ENCODE results near the gene AGO3. TPM values are rescaled to one million over a fixed set of nuclear protein-coding genes. Genes with fewer than 3 reads are reported as not detected.

Gene AGO3
- total RNA-seq, 1 experiment from 2014 or later = 39.4 TPM

GRCh38 chr1:35936838-35937237 lies 5.9 kb downstream of the AGO3 start:
- intact Hi-C loops (cut with micrococcal nuclease; ENCODE audit: unreplicated experiment) = no loop called here
- ATAC-seq (no peak), DNase-seq (ENCODE audit: low read depth, low spot score) (no peak)
- CTCF ChIA-PET = no interaction called here
- peaks cover 19% of the 10 kb centered on the region for H3K4me1 ChIP-seq (ENCODE audit: control insufficient read depth, insufficient read depth, low read length)
- POLR2A ChIA-PET = no interaction called here
- no peaks in the 10 kb centered on the region for H3K9me3 ChIP-seq (ENCODE audit: control insufficient read depth, insufficient read depth, low read depth, low read length)
- H3K27me3 ChIP-seq (ENCODE audit: control insufficient read depth, insufficient read depth, low read length) = no peaks in the 10 kb centered on the region
- H3K27ac ChIP-seq (ENCODE audit: low read length) = no peak overlapping the region
- no peak overlapping the region for H3K4me3 ChIP-seq (ENCODE audit: low read depth in 2 of 2, low read length in 2 of 2)
- no peak for TF ChIP-seq SIN3A (IDR thresholded peaks at IDR 0.05; ENCODE audit: borderline replicate concordance, insufficient read depth, low read depth, low read length)
- no peak for TF ChIP-seq TCF7L2 (IDR thresholded peaks at IDR 0.05; ENCODE audit: low read depth, low read length)
- TF ChIP-seq POLR2AphosphoS5 (IDR thresholded peaks at IDR 0.05; ENCODE audit: low read depth, low read length) = no peak
- no peak for TF ChIP-seq CTCF (IDR thresholded peaks at IDR 0.05)
- TF ChIP-seq, protein P1, sequence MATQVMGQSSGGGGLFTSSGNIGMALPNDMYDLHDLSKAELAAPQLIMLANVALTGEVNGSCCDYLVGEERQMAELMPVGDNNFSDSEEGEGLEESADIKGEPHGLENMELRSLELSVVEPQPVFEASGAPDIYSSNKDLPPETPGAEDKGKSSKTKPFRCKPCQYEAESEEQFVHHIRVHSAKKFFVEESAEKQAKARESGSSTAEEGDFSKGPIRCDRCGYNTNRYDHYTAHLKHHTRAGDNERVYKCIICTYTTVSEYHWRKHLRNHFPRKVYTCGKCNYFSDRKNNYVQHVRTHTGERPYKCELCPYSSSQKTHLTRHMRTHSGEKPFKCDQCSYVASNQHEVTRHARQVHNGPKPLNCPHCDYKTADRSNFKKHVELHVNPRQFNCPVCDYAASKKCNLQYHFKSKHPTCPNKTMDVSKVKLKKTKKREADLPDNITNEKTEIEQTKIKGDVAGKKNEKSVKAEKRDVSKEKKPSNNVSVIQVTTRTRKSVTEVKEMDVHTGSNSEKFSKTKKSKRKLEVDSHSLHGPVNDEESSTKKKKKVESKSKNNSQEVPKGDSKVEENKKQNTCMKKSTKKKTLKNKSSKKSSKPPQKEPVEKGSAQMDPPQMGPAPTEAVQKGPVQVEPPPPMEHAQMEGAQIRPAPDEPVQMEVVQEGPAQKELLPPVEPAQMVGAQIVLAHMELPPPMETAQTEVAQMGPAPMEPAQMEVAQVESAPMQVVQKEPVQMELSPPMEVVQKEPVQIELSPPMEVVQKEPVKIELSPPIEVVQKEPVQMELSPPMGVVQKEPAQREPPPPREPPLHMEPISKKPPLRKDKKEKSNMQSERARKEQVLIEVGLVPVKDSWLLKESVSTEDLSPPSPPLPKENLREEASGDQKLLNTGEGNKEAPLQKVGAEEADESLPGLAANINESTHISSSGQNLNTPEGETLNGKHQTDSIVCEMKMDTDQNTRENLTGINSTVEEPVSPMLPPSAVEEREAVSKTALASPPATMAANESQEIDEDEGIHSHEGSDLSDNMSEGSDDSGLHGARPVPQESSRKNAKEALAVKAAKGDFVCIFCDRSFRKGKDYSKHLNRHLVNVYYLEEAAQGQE (IDR thresholded peaks at IDR 0.05; ENCODE audit: insufficient read depth in 1 of 2, low read depth in 2 of 2, low read length in 1 of 2) = no peak
- BruUV-seq (replicated peaks) = no TSS peak
- peaks cover 1% of the 10 kb centered on the region; the same call in 1 of the 2 replicates for H3K36me3 ChIP-seq (ENCODE audit: control insufficient read depth, insufficient read depth, low read length)
- in situ Hi-C loops (cut with HindIII; ENCODE audit: low pct_unique_long_range_greater_than_20kb, low sequenced_read_pairs) = no loop called here

DNA sequence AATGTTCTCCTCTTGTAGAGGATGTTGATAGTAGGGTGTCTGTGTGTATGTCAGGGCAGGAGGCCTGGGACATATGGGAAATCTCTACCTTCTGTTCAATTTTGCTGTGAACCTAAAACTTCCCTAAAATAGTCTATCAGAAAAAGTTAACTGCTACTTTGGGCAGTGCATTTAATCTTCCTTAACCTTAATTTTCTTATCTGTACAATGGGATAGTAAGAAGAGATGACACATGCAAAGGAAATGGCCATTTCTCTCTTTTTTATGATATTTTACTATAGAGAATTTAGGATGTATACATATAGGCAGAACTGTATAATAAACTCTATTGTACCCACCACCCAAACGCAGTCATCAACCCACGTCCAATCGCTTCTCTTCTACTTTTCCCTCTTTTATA lies 8.6 kb downstream of the AGO3 start:
- ChIA-PET POLR2A (no interaction called here), CTCF (no interaction called here)
- intact Hi-C loops (cut with micrococcal nuclease; ENCODE audit: unreplicated experiment) (no loop called here), in situ Hi-C loops (cut with HindIII; ENCODE audit: low pct_unique_long_range_greater_than_20kb, low sequenced_read_pairs) (no loop called here)
- peaks cover 7% of the 10 kb centered on the region for H3K4me1 ChIP-seq (ENCODE audit: control insufficient read depth, insufficient read depth, low read length)
- TF ChIP-seq SIN3A (IDR thresholded peaks at IDR 0.05; ENCODE audit: borderline replicate concordance, insufficient read depth, low read depth, low read length) = no peak
- TF ChIP-seq TCF7L2 (IDR thresholded peaks at IDR 0.05; ENCODE audit: low read depth, low read length) = no peak
- TF ChIP-seq, protein P1 (IDR thresholded peaks at IDR 0.05; ENCODE audit: insufficient read depth in 1 of 2, low read depth in 2 of 2, low read length in 1 of 2) = no peak
- no peak for TF ChIP-seq CTCF (IDR thresholded peaks at IDR 0.05)
- TF ChIP-seq POLR2AphosphoS5 (IDR thresholded peaks at IDR 0.05; ENCODE audit: low read depth, low read length) = no peak
- H3K4me3 ChIP-seq (ENCODE audit: low read depth in 2 of 2, low read length in 2 of 2) = no peak overlapping the region
- no peaks in the 10 kb centered on the region for H3K36me3 ChIP-seq (ENCODE audit: control insufficient read depth, insufficient read depth, low read length)
- no peak for ATAC-seq
- H3K27ac ChIP-seq (ENCODE audit: low read length) = no peak overlapping the region
- no peaks in the 10 kb centered on the region for H3K27me3 ChIP-seq (ENCODE audit: control insufficient read depth, insufficient read depth, low read length)
- BruUV-seq (replicated peaks) = no TSS peak
- H3K9me3 ChIP-seq (ENCODE audit: control insufficient read depth, insufficient read depth, low read depth, low read length) = no peaks in the 10 kb centered on the region
- DNase-seq (ENCODE audit: low read depth, low spot score) = no peak

All from Panc1 (cell line).